HG02623 (cell line): ENCODE data around the gene UPK1B.
"Not testable (repeated sequence)": the region's sequence is repeated elsewhere in the genome, so short reads cannot be mapped to it uniquely, and the experiment has no call there.

Experiments
- ATAC-seq: cut with Tn5 transposase; IDR thresholded peaks from one replicate; pipeline ENCODE4 v1.9.1; 2021; ENCODE audit warnings: moderate library complexity; ENCODE audit not compliant: unreplicated experiment

The UPK1B gene

DNA sequence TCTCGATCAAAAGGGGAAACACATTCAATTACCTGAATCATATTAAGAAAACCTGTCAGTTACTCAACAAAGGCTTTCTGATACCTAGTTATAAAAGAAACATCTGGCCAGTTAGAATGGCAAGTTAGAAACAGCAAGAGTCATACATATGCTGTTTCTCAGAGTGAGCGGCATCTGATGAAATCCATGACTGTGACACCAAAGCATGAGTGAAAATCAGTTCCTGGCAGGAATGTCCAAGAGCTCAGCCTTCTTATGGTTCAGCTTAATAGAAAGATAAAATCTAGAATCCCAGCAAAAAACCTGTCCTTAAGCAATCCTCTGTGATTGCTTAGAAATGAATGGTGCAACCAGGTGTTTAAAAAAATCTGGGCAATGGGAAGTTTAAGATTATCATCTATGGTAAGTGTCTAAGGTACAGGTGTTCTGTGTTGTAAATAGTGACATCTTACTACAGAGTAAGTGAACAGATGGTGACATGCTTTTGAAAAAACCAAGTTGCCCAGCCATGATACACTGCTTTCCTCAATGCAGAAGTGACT, 48.5 kb downstream of the UPK1B start:
- no peak for ATAC-seq

DNA sequence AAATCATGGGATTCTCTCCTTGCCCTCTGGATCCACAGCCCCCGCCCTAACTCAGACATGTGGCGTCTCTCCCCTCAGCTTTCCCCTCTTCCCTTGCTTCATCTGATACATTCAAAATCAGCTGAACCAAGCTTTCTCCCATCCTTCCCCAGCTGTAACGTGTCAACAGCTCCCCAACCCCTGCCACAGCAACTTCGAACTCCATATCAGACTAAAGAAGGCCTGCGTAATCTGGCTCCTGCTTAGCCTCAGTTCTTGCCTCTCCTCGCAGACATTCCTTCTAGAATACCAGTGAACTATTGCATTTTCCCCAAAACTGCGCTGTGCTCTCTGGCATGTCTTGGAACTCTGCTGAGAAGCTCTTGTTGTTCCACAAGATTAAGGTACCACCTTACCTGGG, 49.0 kb downstream of the UPK1B start:
- ATAC-seq = no peak

DNA sequence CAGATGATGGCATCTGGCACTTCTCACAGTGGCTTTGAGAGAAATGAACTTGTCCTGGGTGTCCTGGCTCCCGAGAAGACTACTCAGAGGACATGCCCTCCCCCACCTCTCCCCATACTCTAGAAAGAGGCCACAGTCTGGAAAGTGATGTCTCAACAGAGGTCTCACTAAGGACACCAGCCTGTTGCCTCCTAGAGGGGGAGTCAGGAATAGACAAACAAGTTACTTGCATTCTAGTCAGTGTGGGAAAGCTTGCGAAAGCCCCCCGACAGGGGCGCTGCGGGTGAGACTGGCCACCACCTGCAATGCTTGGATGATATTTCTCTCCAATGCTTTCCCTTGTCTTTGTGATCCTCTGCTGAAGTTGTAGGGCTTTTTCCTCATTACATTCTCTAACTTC, 50.1 kb downstream of the UPK1B start:
- ATAC-seq = no peak

DNA sequence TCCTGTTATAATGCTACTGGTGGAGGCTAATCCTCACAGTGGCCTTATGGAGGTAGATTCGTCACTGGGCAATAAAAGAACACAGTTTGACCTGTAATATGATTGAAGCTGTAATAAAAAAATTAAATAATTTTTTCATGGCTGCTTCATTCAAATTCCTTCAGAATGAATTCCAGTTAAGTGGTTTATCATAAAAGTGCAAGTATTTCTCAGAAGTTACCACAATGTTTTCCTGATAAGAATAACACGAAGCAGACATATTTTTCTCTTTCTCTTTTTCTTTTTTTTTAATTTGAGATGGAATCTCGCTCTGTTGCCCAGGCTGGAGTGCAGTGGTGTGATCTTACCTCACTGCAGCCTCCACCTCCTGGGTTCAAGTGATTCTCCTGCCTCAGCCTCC, 51.7 kb downstream of the UPK1B start:
- ATAC-seq = no peak

DNA sequence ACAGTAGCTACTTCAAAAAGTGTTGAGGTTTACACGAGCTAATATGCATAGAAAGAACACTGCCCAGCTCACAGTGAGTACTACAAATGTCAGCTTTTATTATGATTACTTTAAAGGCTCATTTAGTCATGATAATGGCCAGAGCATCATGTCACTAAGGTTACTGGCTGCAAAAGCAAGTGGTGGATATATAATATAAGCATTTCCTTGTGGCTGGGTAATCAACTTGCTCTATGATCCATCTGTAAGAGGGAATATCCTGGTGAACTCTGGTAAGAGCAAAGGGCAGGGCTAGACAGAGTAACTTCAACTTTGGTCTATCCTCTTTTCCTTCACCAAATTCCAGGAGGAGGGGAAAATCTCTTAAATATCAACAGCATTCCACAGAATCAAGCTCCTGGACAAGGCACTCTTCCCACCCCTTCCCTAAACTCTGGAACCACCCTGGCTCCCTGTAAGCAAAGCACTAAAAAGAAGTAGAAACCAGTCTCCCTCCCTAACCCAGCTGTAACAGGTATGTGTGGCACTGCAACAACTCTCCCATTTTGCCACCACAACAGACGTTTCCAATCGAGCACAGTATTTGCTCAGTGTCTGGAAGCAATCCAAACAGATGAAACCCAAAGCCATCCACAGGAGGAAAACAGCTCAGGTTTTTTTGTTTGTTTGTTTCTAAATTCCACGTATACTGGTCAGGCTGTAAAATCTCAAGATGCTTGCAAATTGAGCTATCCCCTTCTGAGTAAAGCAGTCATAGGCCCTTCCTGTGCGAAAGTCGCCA, 53.9 kb downstream of the UPK1B start:
- no peak for ATAC-seq

DNA sequence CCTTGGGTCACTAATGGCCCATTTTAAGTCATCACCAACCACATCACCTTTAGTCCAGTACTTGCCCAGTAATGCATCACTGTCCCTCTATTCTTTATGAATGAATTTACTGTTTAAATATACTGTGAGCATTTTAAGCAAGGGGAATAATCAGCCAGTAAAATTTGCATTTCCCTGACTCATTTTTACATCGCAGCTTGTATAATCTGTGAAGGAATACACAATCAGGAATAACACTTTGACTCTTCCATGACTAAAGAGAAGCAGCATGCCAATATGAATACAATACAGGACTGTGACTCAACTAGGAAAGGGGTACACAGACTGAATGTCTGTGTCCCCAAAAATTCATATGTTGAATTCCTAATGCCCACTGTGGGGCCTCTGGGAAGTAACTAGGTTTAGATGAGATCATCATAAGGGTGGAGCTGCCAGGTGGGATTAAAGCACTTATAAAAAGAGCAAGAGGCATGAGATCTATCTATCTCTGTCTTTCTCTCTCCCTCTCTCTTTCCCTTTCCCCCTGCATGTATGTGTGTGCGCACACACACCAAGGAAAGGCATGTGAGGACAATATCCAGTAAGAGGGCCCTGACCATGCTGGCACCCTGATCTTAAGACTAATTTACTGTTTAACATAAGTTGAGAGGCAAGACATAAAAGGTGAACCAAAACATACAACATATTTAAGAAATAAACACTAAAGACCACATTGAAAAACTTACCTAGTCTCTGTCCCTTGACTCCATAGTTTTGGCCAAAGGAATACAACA, 55.2 kb downstream of the UPK1B start:
- no peak for ATAC-seq

DNA sequence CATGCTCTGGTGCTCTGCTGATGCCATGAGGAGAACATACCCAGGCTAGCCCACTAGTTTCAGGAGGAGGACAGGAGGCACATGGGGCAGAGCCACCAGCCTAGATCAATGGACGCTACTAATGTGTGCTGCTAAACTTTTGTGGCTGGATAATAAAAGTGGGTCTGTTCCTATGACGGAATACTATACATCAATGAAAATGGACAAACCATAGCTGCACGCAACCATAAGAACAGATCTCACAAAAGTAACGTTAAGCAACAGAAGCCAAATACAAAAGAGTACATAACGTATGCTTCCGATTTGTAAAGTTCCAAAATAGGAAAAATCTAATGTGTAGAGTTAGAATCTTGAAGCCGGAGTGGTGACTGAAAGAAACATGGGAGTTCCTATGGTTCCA, 55.8 kb downstream of the UPK1B start:
- ATAC-seq = no peak

DNA sequence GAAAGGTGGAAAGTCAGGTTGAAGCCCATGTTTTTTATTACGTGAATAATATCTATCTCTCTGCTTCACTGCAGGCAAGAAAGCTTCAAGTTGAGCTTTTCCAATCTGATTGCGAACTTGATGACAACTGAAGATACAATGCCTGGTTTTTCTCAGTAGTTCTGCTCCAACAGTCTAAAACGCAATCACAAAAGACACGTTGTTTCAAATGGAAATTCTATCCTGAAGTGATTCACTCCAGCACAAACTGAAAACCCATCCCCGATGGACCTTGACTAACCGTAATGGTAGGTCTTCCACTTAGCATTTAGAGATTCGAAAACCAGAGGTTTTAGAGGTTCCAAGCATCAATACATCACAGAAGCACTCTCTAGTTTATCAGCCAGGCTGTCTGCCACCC, 56.7 kb downstream of the UPK1B start:
- no peak for ATAC-seq

DNA sequence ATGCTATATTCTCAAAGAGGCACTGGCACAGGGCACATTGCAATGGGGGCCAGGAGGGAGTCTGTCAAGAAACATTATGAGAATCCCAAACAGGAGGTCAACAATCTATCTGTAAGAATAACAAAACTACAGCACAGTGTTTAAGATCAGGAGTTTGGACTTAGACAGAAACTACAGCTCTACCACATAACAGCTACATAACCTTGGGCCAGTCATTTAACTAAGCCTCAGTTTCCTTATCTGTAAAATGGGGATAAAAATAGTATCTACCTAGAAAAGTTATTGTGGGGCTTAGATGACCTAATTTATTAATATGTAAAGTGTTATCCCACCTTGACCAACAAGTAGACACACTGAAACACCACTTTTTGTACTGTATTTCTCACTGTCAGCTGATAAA, 57.3 kb downstream of the UPK1B start:
- no peak for ATAC-seq

DNA sequence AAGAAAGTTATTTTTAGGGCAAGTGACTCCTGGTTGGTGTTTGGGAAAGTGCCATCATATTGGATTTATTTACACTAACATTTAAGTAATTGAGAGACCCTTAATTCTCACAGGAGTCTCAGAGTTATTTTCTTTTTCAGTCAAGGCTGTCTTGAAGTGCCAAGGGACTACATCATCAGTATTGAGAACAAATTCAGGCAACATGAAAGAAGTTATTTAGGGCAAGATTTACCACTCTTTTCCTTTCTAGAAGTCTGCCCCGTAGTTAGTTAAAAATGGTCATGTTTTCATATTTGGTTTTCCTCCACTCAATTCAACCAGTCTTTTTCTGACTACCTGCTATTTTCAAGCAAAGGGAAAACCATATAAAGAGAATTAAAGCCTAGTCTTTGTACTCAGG, 61.2 kb downstream of the UPK1B start:
- no peak for ATAC-seq

DNA sequence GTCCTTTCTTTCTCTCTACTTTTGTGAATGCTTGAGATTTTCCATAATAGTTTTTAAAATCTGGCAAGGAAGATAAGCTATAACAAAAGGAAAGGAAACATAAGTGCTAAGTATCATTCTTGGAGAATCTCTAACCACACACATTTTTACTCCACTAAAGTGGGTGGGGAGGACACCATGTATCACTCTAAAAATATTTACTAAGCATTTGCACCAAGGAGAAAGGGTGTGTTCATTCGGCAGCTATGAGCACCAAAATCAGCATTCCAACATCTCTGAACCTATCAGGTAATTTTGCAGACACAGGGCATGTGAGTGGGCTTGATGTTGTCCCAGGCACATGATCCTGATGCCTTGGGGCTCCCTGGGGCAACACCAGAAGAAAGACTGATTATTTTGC, 61.8 kb downstream of the UPK1B start:
- no peak for ATAC-seq

DNA sequence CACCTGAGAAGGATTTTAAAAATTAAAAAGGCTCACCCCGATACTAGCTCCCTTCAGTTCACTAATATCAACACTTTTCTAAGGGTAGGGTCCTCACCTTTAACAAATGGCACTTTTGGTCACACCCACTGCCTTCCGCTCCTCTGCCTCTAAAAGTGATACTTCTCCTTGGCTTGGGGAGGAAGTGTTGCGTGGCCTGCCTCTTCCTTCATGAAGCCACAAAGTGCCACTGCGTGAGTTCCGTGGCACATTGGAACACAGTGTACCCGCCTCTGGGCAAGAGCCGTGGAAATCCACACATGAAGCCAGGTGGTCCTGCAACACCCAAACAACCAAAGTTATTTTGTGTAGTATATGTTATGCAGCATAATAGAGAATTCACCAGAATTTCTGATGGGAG, 63.4 kb downstream of the UPK1B start:
- no peak for ATAC-seq

DNA sequence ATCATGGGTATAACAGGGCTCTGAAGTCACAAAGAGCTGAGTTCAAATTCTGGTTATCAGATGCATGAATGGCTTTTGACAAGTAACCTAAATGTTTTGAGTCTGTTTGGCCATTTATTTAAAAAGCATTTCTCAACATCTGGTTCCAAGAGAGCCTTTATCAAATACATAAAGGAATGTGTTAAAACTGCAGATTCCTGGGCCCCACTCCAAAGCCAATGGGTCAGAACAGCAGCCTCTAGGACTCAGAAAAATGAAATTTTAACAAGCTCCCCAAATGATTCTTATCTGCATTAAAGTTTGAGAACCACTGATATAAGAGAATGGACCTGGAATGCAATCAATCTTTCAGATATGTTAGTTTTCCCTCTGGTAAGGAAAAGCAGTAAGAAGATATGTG, 63.9 kb downstream of the UPK1B start:
- ATAC-seq = no peak

DNA sequence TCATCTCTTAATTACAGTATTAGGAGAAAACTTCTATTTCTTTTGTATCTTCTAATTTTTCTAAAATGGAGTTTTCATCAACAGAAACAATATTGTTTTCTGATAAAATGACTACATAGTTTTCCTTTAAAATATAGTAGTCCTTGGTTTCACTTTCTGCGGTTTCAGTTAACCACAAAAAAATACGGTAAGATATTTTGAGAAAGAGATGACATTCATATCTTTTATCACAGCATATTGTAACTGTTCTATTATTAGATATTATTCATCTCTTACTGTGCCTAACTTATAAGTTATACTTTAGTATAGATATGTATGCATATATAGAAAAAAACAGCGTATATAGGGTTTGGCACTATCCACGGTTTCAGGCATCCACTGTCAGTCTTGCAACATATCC, 65.0 kb downstream of the UPK1B start:
- ATAC-seq = no peak

DNA sequence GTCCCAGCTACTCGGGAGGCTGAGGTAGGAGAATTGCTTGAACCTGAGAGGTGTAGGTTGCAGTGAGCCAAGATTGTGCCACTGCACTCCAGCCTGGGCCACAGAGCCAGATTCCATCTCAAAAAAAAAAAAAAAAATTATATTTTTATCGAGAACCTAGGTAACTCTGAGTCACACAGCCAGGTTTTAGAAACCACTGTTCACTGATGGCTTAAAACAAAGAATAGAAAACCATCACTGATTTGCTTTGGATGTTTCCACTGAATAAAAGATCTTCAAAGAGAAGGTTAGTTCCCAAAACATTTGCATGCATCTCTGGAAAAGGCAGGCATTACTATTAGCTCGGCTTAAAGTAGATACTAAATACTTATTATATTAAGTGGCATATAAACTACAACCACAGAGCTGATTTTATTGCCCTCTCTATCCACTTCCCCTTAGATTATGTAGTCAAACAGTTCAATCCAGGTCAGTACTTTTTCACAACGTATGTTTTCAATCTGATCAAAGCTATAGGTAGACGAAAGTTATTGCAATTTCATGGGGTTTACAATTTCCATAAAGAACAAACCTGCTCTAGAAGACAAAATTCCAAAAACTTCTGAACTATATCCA, 65.9 kb downstream of the UPK1B start:
- ATAC-seq = no peak

DNA sequence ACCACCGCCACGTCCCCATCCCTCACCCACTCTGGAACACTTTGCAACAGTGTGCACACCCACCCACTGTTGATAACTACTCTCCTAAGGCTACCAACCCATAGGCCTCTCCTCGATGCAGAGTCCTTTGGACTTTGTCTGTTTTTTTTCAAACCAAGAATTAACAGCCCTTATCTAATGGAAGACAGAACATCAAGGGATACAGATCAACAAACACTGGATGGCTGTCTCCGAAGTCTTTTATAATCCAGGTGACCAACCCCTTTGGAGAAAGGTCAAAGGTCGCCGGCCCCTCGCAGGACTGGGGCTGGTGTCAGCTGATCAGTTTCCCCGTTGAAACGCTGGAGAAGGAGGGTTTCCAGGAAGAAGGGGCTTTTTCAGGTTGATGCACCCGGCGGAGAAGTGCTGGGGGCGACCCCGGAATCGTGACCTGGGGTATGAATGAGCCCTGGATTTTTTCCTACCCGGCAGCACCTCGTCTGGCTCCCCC, 66.7 kb downstream of the UPK1B start:
- no peak for ATAC-seq

DNA sequence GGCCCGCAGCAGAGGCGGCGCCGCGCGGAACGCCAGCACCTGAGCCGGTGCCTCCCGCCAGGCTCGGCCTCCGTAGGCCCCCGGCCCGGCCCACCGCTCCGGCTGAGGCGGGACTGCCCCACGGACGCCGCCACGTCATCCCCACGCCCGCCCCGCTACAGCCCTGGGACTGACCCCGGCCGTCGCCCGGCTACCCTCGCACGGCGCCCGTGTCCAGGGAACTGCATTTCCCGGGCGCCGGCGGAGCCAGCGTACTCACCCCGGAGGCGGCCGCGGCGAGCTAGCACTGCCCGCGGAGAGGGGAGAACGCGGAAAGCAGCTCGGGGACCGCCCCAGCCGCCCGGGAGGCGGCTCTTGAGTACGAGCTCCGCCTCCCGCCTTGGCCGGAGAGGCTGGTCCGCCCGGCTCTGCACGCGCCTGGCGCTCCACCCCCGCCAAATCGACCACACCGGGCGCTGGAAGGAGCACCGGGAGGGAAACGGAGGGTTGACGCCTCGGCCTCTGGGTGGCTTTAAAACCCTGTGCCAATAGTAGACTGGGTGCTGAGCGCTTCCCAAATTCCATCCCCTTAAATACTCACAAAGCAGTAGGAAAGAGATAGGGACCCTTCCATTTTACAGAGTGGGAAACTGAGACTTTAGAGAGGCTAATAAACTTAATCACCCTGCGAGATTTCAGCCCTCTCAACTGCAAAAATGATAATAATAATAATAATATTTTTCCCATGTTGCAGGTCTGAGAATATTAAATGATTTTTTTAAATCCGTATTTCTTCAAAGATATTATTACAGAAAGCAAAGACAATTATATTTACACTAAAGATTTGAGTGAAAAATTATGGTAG, 67.4 kb downstream of the UPK1B start, which contains the start of gene B4GALT4:
Gene B4GALT4, minus strand, starts transcription at position 288 of the 844 bp plus-strand sequence. CDS start 10,779 bp downstream, outside the sequence.
- ATAC-seq = peak; percentile 90

DNA sequence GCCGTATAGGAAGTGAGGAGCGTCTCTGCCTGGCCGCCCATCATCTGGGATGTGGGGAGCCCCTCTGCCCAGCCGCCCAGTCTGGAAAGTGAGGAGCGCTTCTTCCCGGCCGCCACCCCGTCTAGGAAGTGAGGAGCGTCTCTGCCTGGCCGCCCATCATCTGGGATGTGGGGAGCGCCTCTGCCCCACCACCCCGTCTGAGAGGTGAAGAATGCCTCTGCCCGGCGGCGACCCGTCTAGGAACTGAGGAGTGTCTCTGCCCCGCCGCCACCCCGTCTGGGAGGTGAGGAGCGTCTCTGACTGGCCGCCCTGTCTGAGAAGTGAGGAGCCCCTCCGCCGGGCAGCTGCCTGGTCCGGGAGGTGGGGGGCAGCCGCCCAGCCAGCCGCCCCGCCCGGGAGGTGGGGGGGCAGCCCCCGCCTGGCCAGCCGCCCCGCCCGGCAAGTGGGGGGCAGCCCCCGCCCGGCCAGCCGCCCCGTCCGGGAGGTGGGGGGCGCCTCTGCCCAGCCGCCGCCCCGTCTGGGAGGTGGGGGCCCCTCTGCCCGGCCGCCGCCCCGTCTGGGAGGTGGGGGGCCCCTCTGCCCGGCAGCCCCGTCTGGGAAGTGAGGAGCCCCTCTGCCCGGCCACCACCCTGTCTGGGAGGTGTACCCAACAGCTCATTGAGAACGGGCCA, 69.1 kb downstream of the UPK1B start:
- not testable (repeated sequence) for ATAC-seq

DNA sequence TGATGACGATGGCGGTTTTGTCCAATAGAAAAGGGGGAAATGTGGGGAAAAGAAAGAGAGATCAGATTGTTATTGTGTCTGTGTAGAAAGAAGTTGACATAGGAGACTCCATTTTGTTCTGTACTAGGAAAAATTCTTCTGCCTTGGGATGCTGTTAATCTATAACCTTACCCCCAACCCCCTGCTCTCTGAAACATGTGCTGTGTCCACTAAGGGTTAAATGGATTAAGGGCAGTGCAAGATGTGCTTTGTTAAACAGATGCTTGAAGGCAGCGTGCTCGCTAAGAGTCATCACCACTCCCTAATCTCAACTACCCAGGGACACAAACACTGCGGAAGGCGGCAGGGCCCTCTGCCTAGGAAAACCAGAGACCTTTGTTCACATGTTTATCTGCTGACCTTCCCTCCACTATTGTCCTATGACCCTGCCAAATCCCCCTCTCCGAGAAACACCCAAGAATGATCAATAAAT, 69.7 kb downstream of the UPK1B start:
- not testable (repeated sequence) for ATAC-seq

DNA sequence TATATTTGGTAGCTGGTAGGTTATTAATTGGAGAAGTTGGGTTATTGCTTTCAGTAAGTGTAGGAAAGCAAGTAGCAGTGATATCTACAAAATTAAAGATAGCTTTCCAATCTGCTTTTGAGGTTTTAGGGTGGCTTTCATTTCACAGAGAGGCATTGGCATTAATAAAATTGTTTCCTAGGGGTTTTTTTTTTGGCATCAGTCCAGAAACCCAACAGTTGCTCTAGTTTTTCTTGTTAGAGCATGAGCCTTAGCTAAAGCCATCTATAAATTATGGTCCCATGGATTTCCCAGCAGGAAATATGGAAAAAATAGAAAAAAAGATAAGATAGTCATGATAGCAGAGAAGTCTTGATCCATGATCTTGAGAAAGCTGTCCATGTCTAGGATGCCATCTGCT, 70.3 kb downstream of the UPK1B start:
- ATAC-seq = no peak
